NCI-H1436 (cell line): Measurements from ENCODE around the gene LGALS9C.
"Not testable (repeated sequence)": the region's sequence is repeated elsewhere in the genome, so short reads cannot be mapped to it uniquely, and the experiment has no call there.

Source experiments
- DNase-seq: peaks from one replicate; lab custom pipeline; 2025; lab: John Stamatoyannopoulos, UW

The LGALS9C gene

GRCh38 chr17:18476508-18477308 is at the start of gene LGALS9C:
Gene LGALS9C, plus strand, starts transcription at chr17:18476789. Its CDS starts 66 bp downstream, at chr17:18476855.
- not testable (repeated sequence) for DNase-seq

- not testable (repeated sequence) for DNase-seq
These were observed 44.4 kb upstream of the LGALS9C start for GRCh38 chr17:18432206-18432605.

DNA sequence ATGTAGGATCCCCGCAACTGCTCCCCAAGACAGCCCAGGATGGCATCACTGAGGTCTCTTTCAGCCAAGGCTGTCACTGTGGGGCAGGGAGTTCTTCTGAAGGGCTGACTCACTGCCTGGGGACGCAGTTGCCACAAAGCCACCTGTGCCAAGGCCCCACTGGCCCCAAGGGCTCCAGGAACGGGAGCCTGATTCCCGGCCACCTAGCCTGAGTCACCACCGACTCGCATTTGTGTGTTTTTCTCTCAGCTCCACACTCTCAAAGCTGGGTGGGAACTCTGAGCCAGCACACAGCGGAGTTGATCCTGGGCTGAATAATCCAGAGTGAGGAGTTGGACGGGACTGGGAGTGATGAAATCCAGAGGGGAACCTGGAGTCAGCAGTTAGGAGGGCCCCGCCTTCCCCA is 37.1 kb upstream of the LGALS9C start:
- DNase-seq = not testable (repeated sequence)

GRCh38 chr17:18442093-18442492 is 34.5 kb upstream of the LGALS9C start:
- not testable (repeated sequence) for DNase-seq

DNA sequence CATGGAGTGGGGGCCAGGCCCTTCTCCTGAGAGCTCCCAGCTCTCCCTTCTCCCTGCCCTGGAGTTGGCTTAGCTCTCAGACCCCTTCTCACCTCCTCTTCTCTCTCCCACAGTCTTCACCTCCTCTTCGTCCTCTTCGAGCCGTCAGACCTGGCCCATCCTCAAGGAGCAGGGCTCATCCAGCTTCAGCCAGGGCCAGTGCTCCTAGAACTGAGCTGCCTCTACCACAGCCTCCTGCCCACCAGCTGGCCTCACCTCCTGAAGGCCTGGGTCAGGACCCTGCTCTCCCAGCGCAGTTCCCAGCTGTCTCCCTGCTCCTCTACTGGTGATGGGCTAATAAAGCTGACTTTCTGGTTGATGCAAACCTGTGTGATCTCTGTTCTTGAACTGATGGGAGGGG is 34.1 kb upstream of the LGALS9C start:
- not testable (repeated sequence) for DNase-seq

DNA sequence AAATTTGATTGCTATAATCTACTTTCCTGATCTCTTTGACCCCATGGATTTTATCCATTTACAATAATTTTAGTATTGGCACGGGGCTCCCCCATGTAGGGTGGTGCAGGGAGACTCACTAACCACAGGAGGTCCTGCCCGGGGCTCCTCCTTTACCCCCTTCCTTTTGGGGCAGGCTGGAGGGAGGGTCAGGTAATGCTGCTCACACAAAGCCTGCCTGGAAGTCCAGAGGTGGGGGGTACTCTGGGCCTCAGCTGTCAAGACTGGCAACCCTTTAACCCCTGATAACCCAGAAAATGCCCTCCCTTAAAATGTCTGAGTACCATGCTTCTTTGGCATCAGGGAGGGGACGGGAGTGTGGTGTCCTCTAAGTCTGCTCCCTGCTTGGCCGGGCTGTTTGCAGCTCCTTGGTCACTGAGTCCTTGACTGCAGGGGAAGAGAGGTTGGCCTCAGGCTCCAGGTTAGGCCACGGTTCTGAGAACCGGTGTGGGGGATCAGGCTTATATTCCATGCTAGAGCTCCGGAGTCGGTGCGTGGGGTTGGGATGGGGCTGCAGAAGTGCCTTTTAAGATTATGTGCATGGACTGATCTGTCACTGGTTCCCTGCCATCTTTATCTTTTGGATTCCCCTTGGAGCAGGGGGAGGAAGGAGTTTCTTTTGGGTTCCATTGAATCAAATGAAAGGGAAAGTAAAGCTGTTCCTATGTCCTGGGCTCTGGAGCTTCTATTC is 28.9 kb upstream of the LGALS9C start:
- not testable (repeated sequence) for DNase-seq

GRCh38 chr17:18448311-18448710 is 28.3 kb upstream of the LGALS9C start:
- DNase-seq = not testable (repeated sequence)

DNA sequence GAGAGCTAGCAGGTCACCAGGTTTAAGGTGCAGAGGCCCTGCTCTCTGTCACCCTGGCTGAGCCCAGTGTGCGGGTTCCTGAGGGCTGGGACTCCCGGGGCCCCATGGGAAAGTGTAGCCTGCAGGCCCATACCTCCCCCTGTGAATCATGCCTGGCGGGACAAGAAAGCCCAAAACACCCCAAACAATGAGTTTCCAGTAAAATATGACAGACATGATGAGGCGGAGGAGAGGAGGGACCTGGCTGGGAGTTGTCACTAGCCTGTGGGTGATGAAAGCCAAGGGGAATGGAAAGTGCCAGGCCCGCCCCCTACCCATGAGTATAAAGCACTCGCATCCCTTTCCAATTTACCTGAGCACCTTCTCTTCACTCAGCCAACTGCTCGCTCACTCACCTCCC is 26.8 kb upstream of the LGALS9C start:
- not testable (repeated sequence) for DNase-seq

GRCh38 chr17:18450998-18451397 is 25.6 kb upstream of the LGALS9C start:
- DNase-seq = not testable (repeated sequence)

DNA sequence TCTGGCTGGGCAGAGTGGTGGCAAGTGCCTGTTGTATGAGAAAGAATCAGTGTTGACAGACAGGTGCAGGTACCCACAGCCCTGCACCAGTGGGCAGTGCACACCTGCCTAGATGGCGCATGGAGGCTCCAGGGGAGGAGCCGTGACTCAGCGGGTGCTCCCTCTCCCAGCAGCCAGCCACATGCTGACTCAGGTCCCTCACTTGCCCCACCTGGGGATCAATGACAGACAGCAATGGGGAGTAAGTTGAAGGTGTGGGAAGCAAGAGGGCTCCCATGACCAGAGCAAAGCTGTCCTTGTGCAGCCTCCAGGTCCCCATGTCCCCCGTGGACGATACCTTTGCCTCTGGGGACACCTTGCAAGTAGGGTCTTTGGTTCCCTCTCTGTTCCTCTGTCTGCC is 24.6 kb upstream of the LGALS9C start:
- peak; percentile 10 for DNase-seq

DNA sequence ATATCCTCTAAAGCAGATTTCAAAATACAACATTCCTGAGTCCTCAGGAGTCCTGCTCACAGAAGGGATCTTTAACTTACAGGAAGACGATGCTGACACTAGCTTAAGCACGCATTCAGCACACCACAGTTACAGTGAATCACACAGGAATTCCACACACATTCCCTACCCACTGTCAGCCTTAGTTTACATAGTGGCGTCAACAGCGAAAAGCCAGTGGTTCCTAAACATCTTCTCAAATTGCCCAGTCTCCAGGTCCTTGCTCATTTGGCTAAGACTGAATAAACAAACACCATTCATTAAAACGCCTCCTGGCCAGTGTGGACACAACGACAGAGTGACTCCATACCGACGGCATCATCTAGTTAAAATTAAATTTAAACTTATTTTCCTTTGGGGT is 17.6 kb upstream of the LGALS9C start:
- DNase-seq = not testable (repeated sequence)

DNA sequence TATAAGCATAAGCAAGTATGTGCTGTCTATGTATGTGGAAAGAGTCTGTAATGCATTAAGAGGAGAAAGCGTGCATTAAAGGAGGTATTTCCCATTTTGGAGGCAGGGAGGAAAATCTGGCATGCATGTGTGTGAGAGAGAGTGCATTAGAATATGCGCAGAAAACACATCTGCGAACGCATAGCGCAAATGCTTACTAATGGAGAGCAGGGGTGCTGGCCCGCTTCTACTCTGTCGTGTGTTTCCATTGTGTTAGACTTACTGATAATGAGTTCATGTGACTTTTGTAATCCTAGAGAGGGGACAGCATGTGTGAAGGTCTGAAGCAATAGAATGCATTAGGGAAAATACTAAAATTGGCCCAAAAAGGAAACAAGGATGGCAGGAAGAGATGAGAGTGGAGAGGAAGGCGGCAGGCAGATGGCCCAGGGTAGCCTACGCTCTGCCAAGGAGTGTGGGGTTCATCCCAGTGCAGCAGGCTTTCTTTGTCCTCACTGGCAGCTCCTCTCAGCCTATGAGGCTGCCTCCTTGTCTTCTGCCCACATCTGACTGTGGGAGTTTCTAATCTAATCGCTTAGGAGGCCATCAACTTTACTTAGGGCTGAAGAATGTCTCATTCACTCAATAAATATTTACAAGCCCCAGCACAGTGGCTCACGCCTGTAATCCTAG is 12.6 kb upstream of the LGALS9C start:
- DNase-seq = not testable (repeated sequence)

- not testable (repeated sequence) for DNase-seq
These were observed 10.2 kb upstream of the LGALS9C start for GRCh38 chr17:18466250-18466983.

- DNase-seq = not testable (repeated sequence)
These were observed 9.6 kb upstream of the LGALS9C start for GRCh38 chr17:18467001-18467400.

DNA sequence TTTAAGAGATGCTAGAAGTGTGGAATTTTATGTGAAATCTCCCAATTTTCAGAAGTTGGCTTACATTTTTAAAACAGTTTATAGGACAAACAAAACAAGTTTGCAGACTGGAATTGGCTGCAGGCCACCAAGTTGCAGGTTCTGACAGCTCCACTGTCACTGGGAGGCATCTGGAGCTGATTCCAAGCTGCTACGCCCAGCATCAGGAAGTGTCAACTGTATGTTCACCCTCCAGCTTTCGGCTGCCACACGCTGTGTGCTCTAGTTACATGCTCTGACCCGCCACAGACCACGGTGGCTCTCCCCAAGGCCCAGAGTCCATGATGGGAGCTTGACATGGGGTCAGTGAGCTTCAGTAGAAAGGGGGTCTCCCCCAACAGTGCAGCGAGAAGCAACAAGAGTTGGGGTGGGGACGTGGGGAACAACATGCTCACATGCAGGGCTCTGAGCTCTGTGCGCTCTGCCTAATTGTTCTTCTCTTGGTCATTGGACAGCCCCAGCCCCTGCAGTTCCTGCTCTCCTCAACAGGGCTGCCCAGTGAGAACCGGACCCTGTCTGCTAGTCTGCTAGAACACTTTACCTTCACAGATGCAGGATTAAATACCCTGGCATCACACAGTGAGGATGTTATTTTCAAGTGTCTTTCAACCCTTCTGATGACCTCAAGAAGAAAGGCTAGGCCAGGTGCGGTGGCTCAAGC is 8.0 kb upstream of the LGALS9C start:
- DNase-seq = not testable (repeated sequence)

GRCh38 chr17:18469837-18470236 is 6.8 kb upstream of the LGALS9C start:
- DNase-seq = not testable (repeated sequence)

DNA sequence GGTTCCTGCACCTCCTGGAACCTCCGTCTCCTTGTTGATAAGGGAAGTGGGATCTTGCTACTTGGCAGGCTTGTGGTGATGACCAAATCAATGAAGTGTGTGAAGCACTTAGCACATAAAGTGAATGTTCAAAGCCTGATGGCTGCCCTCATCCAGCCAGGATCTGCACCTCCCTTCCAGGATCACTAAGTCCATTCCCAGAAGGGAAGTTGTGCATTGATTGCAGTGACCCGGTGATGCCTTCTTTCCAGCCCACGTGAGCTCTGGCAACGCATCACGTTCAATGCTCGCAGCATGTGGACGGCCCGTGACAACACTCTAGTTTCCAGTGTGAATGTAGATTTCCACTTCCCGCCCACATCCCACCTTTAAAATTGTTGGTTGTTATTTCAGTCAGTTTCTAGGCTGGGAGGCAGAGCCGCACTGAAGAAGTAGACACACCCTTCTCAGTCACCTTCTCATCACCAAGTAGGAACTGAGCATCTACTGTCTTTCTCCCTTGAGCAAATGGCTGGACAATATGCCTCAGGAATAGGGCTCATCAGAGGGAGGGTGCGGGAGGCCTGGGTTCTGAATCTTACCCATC is 6.2 kb upstream of the LGALS9C start:
- DNase-seq = not testable (repeated sequence)

GRCh38 chr17:18473967-18474366 is 2.6 kb upstream of the LGALS9C start:
- not testable (repeated sequence) for DNase-seq

- DNase-seq = not testable (repeated sequence)
These were observed 1.8 kb upstream of the LGALS9C start for GRCh38 chr17:18474754-18475153.

DNA sequence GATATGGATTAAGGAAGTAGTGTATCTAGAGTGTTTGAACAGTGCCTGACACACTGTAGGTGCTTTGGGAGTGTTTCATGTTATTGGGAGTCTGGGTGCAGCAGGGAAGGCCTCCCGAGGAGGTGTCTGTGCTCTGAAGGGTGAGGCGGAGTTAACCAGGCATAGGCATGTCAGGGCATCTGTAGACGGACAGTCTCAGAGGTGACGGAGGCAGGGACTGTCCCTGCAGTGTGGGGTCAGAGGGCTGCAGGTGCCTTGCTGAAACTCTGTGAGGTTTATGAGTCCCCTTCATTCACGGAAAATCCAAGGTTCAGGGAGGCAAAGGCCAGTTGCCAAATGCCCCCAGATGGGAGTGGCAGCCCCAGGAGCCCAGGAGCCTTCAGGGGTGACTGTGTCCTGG is 778 bp downstream of the LGALS9C start:
- not testable (repeated sequence) for DNase-seq

DNA sequence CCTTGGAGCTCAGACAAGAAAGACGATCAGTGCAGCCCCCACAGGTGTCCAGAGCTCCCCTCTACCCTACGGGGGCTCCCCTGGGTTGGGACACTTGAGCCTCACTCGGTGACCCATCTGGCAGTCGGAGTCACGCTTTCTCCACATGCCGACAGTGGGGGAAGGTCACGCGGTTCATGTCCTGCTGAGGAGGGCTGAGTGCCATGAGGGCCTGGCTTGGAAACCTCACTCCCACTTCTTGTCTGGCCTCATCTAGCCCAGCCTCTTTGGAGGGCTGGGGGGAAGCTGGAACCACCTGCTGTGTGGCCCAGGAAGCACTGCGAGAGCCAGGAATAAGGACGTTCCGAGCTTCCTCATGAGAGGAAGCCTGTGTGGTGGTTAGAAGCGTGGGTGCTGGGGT is 1.8 kb downstream of the LGALS9C start:
- not testable (repeated sequence) for DNase-seq
